ENCODE results near the gene HADHB.
"Not testable (repeated sequence)": the region's sequence is repeated elsewhere in the genome, so short reads cannot be mapped to it uniquely, and the experiment has no call there.

Gene HADHB

GRCh38 chr2:26290001-26290400 is 45.3 kb downstream of the HADHB start:
- in situ Hi-C loops (cut with MboI; ENCODE audit: low sequenced_read_pairs), result no loop called here

GRCh38 chr2:26292646-26293045 is 47.9 kb downstream of the HADHB start:
- in situ Hi-C loops (cut with MboI; ENCODE audit: low sequenced_read_pairs), result no loop called here

DNA sequence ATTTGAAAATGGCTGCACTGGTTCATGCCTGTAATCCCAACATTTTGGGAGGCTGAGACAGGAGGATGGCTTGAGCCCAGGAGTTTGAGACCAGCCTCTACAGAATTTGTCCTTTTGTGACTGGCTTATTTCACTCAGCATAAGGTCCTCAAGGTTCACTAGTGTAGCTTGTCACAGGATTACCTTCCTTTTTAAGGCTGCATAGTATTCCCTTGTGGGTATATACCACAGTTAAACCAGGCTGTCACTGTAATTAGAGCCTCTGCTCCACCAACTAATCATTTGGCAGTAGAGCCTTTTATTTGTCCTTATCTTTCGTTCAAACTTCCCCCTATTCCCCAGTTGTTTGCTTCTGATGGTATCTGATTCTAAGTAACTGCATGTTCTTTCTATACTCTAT is 50.8 kb downstream of the HADHB start:
- in situ Hi-C loops (cut with MboI; ENCODE audit: low sequenced_read_pairs), result no loop called here

DNA sequence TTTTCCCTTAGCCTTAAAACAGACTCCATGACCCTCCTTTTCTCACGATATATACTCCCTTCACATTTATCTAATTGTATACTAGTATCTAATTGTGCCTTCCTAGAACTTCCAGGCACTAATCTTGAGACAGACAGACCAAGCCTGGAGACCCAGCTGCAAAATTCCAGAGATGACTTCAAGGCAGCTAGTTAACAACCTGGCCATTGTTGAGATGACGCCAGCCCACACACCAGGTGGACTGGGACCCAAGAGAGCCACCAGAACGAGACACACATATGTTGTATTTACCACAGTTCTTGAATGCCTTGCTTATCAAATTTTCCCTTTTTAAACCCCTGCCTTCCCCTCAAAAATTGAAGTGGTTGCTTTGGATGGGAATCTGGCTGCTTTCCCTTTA is 52.3 kb downstream of the HADHB start:
- in situ Hi-C loops (cut with MboI; ENCODE audit: low sequenced_read_pairs), result no loop called here

- in situ Hi-C loops (cut with MboI; ENCODE audit: low sequenced_read_pairs), result no loop called here
Observed at GRCh38 chr2:26298286-26298637, 53.5 kb downstream of the HADHB start.

DNA sequence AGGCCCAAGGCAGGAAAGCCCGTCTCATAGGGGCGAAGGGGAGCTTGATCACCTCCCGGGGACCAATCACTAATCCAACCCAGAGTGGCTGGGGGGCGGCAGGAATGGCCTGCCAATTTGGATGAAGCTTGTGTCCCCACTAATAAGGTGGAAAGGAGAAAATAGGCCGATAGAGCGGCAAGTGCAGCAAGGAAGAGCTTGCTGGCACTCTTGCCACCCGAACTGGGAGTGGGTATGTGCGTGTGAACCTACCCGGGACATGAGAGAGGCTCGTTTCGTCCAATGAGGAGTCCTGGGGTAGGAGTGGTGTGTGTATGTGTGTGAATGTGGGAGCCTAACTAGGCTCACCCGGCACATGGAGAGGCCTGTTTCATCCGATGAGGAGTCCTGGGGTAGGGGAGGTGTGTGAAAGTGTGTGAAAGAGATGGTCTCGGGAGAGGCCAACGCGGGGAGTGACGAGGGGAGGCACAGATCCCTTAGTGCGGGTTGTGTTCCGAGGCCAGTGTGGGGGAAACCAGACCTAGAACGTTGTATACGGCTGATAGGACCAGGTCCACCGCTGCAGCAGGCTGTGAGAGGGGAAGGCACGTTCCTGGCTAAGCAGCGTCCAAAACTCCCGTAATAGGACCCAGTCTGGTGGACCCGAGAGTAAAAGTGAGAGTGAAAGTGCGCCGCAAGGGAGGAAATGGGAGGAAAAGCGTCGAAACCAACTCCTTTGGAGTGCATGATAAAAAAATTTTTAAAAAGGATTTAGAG is 54.1 kb downstream of the HADHB start:
- in situ Hi-C loops (cut with MboI; ENCODE audit: low sequenced_read_pairs), result no loop called here

GRCh38 chr2:26299471-26300101 is 54.8 kb downstream of the HADHB start:
- in situ Hi-C loops (cut with MboI; ENCODE audit: low sequenced_read_pairs), result no loop called here

- in situ Hi-C loops (cut with MboI; ENCODE audit: low sequenced_read_pairs), result no loop called here
Observed at GRCh38 chr2:26300234-26300925, 55.6 kb downstream of the HADHB start.

GRCh38 chr2:26302846-26303245 is 58.1 kb downstream of the HADHB start:
- in situ Hi-C loops (cut with MboI; ENCODE audit: low sequenced_read_pairs), result no loop called here

DNA sequence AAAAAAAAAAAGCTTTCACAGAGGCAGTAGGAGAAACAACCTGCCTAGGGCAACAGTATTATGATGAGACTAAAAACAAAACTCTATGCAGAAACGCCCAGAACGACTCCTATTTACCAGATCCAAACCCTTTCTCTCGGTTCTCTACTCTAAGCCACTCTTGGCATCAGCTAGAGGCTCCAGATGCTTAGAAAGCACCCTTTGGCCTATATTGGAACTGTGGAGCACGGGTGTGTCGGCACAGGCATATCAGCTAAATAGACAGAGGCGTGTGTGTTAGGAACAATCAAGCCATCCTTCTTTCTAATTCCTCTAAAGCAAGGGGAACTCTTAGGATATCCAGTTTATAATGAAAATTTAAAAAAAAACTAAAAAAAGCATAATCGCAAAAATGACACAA is 60.4 kb downstream of the HADHB start:
- in situ Hi-C loops (cut with MboI; ENCODE audit: low sequenced_read_pairs), result not testable (repeated sequence)

DNA sequence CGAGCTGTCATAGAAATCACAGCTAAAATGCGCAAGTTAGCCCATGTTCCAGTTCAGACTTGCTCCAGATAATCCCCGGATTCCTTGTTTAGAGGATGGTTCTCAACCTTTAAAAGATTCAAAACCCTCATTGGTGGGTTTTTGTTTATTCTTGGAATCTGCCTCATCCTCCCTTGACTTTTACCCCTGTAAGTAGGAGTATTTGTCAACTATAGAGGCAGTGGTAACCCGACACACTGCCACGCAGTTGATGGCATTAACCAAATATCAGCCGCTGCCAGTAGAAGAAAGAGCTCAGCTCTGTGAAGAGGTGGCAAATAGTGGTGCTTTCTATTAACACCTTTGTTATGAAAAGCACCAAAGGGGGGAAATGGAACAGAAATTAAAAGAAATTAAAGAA is 60.8 kb downstream of the HADHB start:
- in situ Hi-C loops (cut with MboI; ENCODE audit: low sequenced_read_pairs), result no loop called here

DNA sequence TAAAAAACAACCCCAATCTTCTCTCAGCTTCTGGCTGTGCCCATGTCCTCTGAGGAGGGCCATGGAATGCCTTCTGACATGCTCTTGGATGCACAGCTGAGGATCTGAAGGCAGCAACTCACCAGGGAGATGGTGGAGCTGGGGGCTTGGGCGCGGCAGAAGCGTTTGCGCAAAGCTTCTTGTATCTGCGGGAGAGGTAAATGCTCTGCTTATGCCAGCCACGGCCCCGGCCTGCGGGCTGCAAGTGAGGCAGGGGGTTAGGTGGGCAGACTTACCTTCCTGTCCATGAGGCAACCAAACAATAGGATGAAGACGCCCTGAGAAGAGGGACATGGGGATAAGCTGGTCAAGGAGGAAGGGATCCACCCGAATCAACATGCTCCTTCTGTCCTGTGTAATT is 65.2 kb downstream of the HADHB start:
- in situ Hi-C loops (cut with MboI; ENCODE audit: low sequenced_read_pairs), result no loop called here

GRCh38 chr2:26312471-26312870 is 67.7 kb downstream of the HADHB start:
- in situ Hi-C loops (cut with MboI; ENCODE audit: low sequenced_read_pairs), result no loop called here

GRCh38 chr2:26313446-26313845 is 68.7 kb downstream of the HADHB start:
- in situ Hi-C loops (cut with MboI; ENCODE audit: low sequenced_read_pairs), result no loop called here

DNA sequence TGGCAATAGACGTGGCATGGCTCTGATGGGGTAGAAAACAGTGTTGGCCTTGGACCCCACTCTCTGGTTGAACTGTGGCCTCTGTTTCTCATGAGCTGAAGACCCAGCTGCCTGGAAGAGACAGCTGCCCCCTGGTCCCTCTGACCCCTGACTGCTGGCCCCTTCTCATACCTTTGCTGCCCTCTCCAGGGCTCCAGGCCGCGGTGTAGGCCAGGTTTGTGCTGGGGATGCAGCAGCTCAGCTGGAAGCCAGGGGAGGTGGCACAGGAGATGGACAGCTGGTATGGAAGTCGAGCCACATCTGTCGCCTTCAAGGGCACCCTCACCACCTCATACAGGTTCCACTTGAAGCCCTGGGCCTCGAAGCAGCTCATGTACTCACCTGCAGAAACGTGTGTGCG is 69.5 kb downstream of the HADHB start:
- in situ Hi-C loops (cut with MboI; ENCODE audit: low sequenced_read_pairs), result no loop called here

DNA sequence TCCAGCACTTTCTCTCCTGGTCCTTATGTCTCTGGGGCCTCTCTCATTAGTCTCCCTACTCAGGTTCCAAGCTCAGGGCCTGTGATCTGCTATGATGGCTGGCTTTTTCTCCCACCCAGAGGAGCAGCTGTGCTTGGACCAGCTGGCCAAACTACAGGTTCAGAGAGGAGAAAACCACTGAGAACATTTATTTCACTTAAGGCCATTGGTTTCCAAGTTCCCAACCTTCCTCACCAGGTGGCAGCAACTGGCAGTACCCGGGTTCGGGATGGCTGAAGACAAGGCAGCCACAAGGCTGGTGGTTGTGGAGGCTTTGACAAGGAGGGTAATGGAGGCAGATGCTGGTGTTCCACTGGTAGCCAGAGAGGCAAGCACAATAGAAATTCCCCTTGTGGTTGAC is 71.3 kb downstream of the HADHB start:
- in situ Hi-C loops (cut with MboI; ENCODE audit: low sequenced_read_pairs), result no loop called here

DNA sequence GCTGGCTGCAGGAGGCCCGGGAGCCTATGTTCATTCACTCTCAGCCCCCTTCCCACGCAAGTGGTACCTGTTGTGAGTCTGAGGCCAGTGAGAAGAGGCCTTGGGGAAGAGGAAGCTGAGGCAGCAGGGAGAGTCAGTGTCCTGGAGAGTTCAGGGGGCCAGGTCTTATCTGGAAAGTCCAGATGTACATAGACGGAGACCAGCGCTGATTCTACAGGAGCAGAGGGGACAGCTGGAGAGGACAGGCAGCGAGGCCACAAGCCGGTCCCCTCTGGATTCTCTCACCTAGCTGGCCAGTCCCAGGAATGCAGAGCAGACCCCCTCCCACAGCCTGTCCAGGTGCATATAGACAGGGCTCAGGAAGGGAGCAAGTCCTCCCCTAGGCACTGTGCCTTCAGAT is 72.1 kb downstream of the HADHB start:
- in situ Hi-C loops (cut with MboI; ENCODE audit: low sequenced_read_pairs), result no loop called here

GRCh38 chr2:26317377-26318105 is 72.8 kb downstream of the HADHB start:
- in situ Hi-C loops (cut with MboI; ENCODE audit: low sequenced_read_pairs), result no loop called here

DNA sequence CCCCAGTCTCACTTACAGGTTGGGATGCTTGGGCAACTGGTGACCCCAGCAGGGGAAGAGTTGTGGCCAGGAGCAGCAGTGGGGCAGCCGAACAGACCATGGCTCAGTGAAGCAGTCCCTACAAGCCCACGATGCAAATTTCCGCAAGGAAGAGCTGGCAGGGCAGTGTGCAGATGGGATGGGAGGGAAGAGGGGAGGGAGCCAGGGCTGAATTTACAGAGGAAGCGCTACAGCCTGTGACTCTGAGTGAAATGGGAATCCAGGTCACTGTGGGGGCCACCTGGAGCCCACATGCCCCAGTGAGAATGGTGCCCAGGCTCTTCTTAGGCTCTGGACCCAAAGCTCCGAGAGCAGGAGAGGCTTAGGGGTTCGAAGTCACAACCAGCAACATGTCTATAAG is 74.2 kb downstream of the HADHB start:
- in situ Hi-C loops (cut with MboI; ENCODE audit: low sequenced_read_pairs), result no loop called here

- in situ Hi-C loops (cut with MboI; ENCODE audit: low sequenced_read_pairs), result not testable (repeated sequence)
Observed at GRCh38 chr2:26324479-26324878, 79.7 kb downstream of the HADHB start.

DNA sequence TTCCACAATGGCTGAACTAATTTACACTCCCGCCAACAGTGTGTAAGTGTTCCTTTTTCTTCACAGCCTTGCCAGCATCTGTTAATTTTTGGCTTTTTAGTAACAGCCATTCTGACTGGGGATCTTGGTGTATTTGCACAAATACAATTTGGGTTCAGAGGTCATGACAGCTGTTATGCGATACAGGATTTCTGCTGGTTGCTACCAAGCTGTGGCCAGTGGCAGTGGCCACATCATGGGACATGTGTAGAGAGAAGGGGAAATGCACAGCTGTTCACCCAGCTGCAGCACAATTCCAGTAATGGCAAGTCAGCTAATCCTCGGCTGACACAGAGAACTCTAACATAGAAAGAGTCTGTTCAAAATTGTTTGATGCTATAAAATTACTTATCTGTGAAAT is 80.2 kb downstream of the HADHB start:
- in situ Hi-C loops (cut with MboI; ENCODE audit: low sequenced_read_pairs), result no loop called here

GRCh38 chr2:26325851-26326250 is 81.1 kb downstream of the HADHB start:
- in situ Hi-C loops (cut with MboI; ENCODE audit: low sequenced_read_pairs), result no loop called here

Measured in hTERT RPE-1 (cell line).